ENCODE measurements around the gene C17orf113. TPM values are rescaled to one million over a fixed set of nuclear protein-coding genes. Genes with fewer than 3 reads are reported as not detected.

Gene C17orf113
- total and polyA plus RNA-seq, 4 donors = 0.12 to 0.17 (median 0.14) TPM; not detected in 1

DNA sequence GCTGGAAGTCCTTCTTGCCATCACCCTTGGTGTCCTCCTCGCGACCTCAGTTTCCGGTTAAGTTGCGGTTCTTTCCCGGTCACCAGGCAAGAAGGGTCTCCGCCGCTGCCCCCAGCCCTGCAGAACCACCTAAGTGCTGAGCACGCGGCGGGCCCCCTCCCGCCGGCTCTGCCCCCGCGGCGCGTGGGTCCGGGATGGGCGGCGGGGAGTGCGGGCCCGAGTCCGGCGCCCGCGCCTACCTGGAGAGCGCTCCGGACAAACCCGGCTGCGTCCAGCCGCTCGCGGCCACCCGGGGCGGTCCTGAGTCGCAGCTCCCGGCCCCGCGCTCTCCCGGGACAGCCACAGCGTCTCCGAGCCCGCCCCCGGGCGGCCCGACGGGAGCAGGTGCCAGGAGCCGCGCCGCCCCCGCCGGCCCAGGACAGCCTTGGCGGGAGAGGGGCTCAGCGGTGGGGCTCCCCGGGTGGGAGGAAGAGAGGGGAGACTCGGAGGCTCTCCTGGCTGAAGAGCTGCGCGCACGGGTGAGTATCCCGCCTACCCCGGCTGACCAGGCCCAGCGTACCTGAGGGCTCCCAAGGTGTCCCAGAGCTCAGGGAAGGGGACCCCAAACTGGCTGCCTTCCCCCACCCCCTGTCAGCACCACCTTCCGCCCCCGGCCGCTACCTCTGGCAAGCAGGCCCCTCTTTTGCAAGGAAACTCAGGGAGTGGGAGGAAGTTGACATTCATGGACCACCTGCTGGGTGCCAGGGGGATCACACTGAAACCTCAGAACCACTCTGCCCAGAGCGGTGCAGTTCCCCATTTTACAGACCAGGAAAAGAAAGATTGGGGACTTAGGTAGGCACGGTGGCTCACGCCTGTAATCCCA lies 22.2 kb upstream of the C17orf113 start:
- H3K27ac ChIP-seq (ENCODE audit: low read depth in 1 of 2, low read length in 2 of 2) = no peak overlapping the region
- no peaks in the 10 kb centered on the region for H3K36me3 ChIP-seq (ENCODE audit: control insufficient read depth in 4 of 4, insufficient read depth in 3 of 4, low read depth in 1 of 4, low read length in 3 of 4)
- TF ChIP-seq, protein P1, sequence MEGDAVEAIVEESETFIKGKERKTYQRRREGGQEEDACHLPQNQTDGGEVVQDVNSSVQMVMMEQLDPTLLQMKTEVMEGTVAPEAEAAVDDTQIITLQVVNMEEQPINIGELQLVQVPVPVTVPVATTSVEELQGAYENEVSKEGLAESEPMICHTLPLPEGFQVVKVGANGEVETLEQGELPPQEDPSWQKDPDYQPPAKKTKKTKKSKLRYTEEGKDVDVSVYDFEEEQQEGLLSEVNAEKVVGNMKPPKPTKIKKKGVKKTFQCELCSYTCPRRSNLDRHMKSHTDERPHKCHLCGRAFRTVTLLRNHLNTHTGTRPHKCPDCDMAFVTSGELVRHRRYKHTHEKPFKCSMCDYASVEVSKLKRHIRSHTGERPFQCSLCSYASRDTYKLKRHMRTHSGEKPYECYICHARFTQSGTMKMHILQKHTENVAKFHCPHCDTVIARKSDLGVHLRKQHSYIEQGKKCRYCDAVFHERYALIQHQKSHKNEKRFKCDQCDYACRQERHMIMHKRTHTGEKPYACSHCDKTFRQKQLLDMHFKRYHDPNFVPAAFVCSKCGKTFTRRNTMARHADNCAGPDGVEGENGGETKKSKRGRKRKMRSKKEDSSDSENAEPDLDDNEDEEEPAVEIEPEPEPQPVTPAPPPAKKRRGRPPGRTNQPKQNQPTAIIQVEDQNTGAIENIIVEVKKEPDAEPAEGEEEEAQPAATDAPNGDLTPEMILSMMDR (IDR thresholded peaks at IDR 0.05; ENCODE audit: low read depth, low read length, missing input control) = no peak
- TF ChIP-seq YY1 (IDR thresholded peaks at IDR 0.05) (no peak), FOXA1 (IDR thresholded peaks at IDR 0.05) (no peak)
- H3K9ac ChIP-seq (ENCODE audit: low read depth in 1 of 2, low read length in 2 of 2) = no peak overlapping the region
- H3K4me3 ChIP-seq (ENCODE audit: low read depth in 1 of 3, low read length in 3 of 3) = peak overlapping the region in 1 of 3 donors; percentile 47
- no peaks in the 10 kb centered on the region for H3K27me3 ChIP-seq (ENCODE audit: control insufficient read depth in 4 of 4, insufficient read depth in 4 of 4, low read length in 3 of 4)
- no peaks in the 10 kb centered on the region for H3K9me3 ChIP-seq (ENCODE audit: control insufficient read depth in 4 of 4, low read length in 3 of 4)
- peaks cover under 1 to 6% (median 4%) of the 10 kb centered on the region in 4 donors for H3K4me1 ChIP-seq (ENCODE audit: control insufficient read depth in 4 of 4, insufficient read depth in 4 of 4, low read length in 3 of 4)
- 14% methylated on average over 67 of the region's 67 CpGs for WGBS
- DNase-seq (ENCODE audit: low spot score) = no peak

DNA sequence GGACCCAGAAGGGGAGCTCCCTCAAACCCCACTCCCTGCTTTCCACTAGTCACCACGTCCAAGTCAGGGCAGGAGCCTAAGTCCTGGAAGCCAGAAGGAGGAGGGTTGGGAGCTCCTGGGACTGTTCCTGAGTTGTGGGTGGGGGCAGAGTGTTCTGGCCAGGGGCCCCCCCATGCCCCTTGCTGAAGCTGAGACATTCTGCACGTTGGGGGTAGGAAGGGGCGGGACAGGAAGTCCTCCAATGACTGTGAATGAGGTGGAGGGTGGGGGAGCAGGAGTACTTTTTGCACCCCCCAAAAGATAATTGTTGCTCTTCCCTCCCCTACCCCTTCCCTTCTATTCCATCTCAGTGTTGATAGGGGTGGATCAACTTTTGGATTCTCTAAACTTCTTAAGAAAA lies 21.4 kb upstream of the C17orf113 start:
- Histone ChIP-seq H3K9me3 (ENCODE audit: control insufficient read depth in 4 of 4, low read length in 3 of 4) (no peaks in the 10 kb centered on the region), H3K4me1 (ENCODE audit: control insufficient read depth in 4 of 4, insufficient read depth in 4 of 4, low read length in 3 of 4) (peaks cover 3 to 8% (median 6%) of the 10 kb centered on the region in 4 donors), H3K9ac (ENCODE audit: low read depth in 1 of 2, low read length in 2 of 2) (no peak overlapping the region), H3K27ac (ENCODE audit: low read depth in 1 of 2, low read length in 2 of 2) (no peak overlapping the region), H3K27me3 (ENCODE audit: control insufficient read depth in 4 of 4, insufficient read depth in 4 of 4, low read length in 3 of 4) (no peaks in the 10 kb centered on the region), H3K4me3 (ENCODE audit: low read depth in 1 of 3, low read length in 3 of 3) (peak overlapping the region in 1 of 3 donors; percentile 47), H3K36me3 (ENCODE audit: control insufficient read depth in 4 of 4, insufficient read depth in 3 of 4, low read depth in 1 of 4, low read length in 3 of 4) (no peaks in the 10 kb centered on the region)
- whole genome bisulfite sequencing = 34% methylated on average over 3 of the region's 3 CpGs
- no peak for TF ChIP-seq ATF3 (IDR thresholded peaks at IDR 0.05)
- TF ChIP-seq, protein P2, sequence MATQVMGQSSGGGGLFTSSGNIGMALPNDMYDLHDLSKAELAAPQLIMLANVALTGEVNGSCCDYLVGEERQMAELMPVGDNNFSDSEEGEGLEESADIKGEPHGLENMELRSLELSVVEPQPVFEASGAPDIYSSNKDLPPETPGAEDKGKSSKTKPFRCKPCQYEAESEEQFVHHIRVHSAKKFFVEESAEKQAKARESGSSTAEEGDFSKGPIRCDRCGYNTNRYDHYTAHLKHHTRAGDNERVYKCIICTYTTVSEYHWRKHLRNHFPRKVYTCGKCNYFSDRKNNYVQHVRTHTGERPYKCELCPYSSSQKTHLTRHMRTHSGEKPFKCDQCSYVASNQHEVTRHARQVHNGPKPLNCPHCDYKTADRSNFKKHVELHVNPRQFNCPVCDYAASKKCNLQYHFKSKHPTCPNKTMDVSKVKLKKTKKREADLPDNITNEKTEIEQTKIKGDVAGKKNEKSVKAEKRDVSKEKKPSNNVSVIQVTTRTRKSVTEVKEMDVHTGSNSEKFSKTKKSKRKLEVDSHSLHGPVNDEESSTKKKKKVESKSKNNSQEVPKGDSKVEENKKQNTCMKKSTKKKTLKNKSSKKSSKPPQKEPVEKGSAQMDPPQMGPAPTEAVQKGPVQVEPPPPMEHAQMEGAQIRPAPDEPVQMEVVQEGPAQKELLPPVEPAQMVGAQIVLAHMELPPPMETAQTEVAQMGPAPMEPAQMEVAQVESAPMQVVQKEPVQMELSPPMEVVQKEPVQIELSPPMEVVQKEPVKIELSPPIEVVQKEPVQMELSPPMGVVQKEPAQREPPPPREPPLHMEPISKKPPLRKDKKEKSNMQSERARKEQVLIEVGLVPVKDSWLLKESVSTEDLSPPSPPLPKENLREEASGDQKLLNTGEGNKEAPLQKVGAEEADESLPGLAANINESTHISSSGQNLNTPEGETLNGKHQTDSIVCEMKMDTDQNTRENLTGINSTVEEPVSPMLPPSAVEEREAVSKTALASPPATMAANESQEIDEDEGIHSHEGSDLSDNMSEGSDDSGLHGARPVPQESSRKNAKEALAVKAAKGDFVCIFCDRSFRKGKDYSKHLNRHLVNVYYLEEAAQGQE (IDR thresholded peaks at IDR 0.05) = no peak
- DNase-seq (ENCODE audit: low spot score) = no peak

GRCh38 chr17:42068979-42069378 lies 18.6 kb upstream of the C17orf113 start:
- no peak overlapping the region for H3K4me3 ChIP-seq (ENCODE audit: low read depth in 1 of 3, low read length in 3 of 3)
- no peaks in the 10 kb centered on the region for H3K9me3 ChIP-seq (ENCODE audit: control insufficient read depth in 4 of 4, low read length in 3 of 4)
- H3K9ac ChIP-seq (ENCODE audit: low read depth in 1 of 2, low read length in 2 of 2) = no peak overlapping the region
- WGBS = 82% methylated on average over 3 of the region's 3 CpGs
- no peak overlapping the region for H3K27ac ChIP-seq (ENCODE audit: low read depth in 1 of 2, low read length in 2 of 2)
- DNase-seq (ENCODE audit: low spot score) = no peak
- H3K4me1 ChIP-seq (ENCODE audit: control insufficient read depth in 4 of 4, insufficient read depth in 4 of 4, low read length in 3 of 4) = peaks cover 3 to 8% (median 6%) of the 10 kb centered on the region in 4 donors
- H3K27me3 ChIP-seq (ENCODE audit: control insufficient read depth in 4 of 4, insufficient read depth in 4 of 4, low read length in 3 of 4) = no peaks in the 10 kb centered on the region
- no peaks in the 10 kb centered on the region for H3K36me3 ChIP-seq (ENCODE audit: control insufficient read depth in 4 of 4, insufficient read depth in 3 of 4, low read depth in 1 of 4, low read length in 3 of 4)
- no peak for TF ChIP-seq YY1 (IDR thresholded peaks at IDR 0.05)
- TF ChIP-seq SP1 (IDR thresholded peaks at IDR 0.05) = no peak
- TF ChIP-seq TAF1 (conservative IDR thresholded peaks at IDR 0.05) = no peak
- TF ChIP-seq EGR1 (IDR thresholded peaks at IDR 0.05; ENCODE audit: low read depth in 2 of 2) = no peak
- no peak for TF ChIP-seq HNF4A (conservative IDR thresholded peaks at IDR 0.05)
- no peak for TF ChIP-seq NR2F2 (IDR thresholded peaks at IDR 0.05)
- TF ChIP-seq, protein P3, sequence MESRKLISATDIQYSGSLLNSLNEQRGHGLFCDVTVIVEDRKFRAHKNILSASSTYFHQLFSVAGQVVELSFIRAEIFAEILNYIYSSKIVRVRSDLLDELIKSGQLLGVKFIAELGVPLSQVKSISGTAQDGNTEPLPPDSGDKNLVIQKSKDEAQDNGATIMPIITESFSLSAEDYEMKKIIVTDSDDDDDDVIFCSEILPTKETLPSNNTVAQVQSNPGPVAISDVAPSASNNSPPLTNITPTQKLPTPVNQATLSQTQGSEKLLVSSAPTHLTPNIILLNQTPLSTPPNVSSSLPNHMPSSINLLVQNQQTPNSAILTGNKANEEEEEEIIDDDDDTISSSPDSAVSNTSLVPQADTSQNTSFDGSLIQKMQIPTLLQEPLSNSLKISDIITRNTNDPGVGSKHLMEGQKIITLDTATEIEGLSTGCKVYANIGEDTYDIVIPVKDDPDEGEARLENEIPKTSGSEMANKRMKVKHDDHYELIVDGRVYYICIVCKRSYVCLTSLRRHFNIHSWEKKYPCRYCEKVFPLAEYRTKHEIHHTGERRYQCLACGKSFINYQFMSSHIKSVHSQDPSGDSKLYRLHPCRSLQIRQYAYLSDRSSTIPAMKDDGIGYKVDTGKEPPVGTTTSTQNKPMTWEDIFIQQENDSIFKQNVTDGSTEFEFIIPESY (IDR thresholded peaks at IDR 0.05) = no peak
- TF ChIP-seq, protein P2 (IDR thresholded peaks at IDR 0.05) = no peak
- TF ChIP-seq GABPA (IDR thresholded peaks at IDR 0.05 in 1 of 2, conservative IDR thresholded peaks at IDR 0.05 in 1 of 2) = no peak
- no peak for TF ChIP-seq FOXA1 (IDR thresholded peaks at IDR 0.05)
- no peak for TF ChIP-seq RAD21 (IDR thresholded peaks at IDR 0.05)
- no peak for TF ChIP-seq FOXA2 (IDR thresholded peaks at IDR 0.05)

Measured in liver (tissue), 9 donors.